ENCODE data around the gene PITPNM1.

The PITPNM1 gene

DNA sequence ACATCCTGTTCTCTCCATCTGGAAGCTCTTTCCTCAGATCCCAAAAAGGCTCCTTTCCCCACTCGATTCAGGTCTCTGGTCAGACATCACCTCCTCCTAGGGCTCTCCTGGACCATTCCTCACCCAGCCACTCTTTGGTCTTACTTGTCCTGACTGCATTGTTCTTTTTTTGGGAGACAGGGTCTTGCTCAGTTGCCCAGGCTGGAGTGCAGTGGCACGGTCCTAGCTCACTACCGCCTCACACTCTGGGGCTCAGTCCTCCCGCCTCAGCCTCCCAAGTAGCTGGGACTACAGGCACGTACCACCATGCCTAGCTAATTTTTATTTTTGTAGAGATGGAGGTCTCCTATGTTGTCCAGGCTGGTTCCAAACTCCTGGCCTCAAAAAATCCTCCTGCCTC, 59.6 kb downstream of the PITPNM1 start:
- H3K27ac ChIP-seq: no peak overlapping the region
- TF ChIP-seq ZFX (IDR thresholded peaks at IDR 0.05): no peak

GRCh38 chr11:67442504-67443404, 62.4 kb downstream of the PITPNM1 start:
- H3K27ac ChIP-seq: peak overlapping the region; percentile 96

More at GRCh38 chr11:67442504-67443404, 62.4 kb downstream of the PITPNM1 start:
- TF ChIP-seq ZFX (IDR thresholded peaks at IDR 0.05): no peak
- TF ChIP-seq, protein P1, sequence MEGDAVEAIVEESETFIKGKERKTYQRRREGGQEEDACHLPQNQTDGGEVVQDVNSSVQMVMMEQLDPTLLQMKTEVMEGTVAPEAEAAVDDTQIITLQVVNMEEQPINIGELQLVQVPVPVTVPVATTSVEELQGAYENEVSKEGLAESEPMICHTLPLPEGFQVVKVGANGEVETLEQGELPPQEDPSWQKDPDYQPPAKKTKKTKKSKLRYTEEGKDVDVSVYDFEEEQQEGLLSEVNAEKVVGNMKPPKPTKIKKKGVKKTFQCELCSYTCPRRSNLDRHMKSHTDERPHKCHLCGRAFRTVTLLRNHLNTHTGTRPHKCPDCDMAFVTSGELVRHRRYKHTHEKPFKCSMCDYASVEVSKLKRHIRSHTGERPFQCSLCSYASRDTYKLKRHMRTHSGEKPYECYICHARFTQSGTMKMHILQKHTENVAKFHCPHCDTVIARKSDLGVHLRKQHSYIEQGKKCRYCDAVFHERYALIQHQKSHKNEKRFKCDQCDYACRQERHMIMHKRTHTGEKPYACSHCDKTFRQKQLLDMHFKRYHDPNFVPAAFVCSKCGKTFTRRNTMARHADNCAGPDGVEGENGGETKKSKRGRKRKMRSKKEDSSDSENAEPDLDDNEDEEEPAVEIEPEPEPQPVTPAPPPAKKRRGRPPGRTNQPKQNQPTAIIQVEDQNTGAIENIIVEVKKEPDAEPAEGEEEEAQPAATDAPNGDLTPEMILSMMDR (conservative IDR thresholded peaks at IDR 0.05): no peak
